ENCODE data around the gene ASB13. TPM values are rescaled to one million over a fixed set of nuclear protein-coding genes. Genes with fewer than 3 reads are reported as not detected.

ASB13 gene
- total and polyA plus RNA-seq, 2 donors from 2014 or later = 47.7 to 95.1 TPM

DNA sequence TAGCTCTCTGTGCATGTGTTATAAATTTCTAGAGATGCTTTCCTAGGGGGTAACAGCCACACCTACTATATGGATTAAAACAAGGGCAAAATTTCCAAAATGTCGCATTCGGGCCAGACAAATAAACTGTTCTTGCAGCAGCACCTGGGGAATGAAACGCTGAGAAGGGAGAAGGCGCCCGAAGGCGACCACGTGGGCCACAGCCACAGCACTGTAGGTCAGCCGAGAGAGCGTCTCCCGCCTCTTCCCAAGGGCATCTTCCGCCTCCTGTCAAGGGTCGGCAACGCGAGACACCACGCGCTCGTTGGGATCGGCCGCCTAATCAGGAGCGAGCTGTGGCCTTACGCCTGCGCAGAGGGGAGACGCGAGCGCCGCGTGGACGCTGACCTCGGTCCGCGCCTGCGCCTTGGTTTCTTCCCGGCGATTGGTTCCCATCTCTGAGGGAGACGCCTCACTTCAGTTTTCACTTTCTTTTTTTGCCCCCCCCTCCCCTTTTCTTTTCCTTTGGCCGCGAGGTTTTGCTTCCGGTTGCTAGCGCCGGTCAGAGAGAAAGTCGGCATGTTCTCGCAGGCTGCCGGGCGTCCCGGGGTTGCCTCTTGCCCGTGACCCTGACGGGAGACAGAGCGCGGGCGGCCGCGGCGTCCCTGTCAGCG lies 18.0 kb upstream of the ASB13 start, which contains the start of gene TASOR2:
Gene TASOR2, plus strand, starts transcription at position 521 of the 653 bp plus-strand sequence. CDS start 35,805 bp downstream, outside the sequence.
- H3K27ac ChIP-seq (ENCODE audit: low read depth in 2 of 2, low read length in 2 of 2) = peak within 1 kb of the TSS; percentile 81 to 84
- peaks cover 0 to 10% (median 9%) of the 10 kb centered on the region in 3 donors for H3K4me1 ChIP-seq (ENCODE audit: control insufficient read depth in 2 of 3, insufficient read depth in 2 of 3, low read depth in 1 of 3, low read length in 3 of 3)
- no peaks in the 10 kb centered on the region for H3K27me3 ChIP-seq (ENCODE audit: control insufficient read depth, insufficient read depth, low read length)
- intact Hi-C loops (cut with DNase I) = no loop called here
- no peaks in the 10 kb centered on the region for H3K9me3 ChIP-seq (ENCODE audit: control insufficient read depth in 2 of 3, insufficient read depth in 1 of 3, low read length in 3 of 3)
- TF ChIP-seq, protein P1, sequence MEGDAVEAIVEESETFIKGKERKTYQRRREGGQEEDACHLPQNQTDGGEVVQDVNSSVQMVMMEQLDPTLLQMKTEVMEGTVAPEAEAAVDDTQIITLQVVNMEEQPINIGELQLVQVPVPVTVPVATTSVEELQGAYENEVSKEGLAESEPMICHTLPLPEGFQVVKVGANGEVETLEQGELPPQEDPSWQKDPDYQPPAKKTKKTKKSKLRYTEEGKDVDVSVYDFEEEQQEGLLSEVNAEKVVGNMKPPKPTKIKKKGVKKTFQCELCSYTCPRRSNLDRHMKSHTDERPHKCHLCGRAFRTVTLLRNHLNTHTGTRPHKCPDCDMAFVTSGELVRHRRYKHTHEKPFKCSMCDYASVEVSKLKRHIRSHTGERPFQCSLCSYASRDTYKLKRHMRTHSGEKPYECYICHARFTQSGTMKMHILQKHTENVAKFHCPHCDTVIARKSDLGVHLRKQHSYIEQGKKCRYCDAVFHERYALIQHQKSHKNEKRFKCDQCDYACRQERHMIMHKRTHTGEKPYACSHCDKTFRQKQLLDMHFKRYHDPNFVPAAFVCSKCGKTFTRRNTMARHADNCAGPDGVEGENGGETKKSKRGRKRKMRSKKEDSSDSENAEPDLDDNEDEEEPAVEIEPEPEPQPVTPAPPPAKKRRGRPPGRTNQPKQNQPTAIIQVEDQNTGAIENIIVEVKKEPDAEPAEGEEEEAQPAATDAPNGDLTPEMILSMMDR (IDR thresholded peaks at IDR 0.05; ENCODE audit: borderline replicate concordance, extremely low read depth, insufficient read depth) = no peak
- H3K4me3 ChIP-seq (ENCODE audit: low read length in 3 of 3) = peak within 1 kb of the TSS; percentile 62 to 92 (median 91)
- H3K36me3 ChIP-seq (ENCODE audit: control insufficient read depth in 2 of 3, insufficient read depth in 3 of 3, low read length in 3 of 3) = no peaks in the 10 kb centered on the region
- peak within 1 kb of the TSS; percentile 11 to 81 (median 20) for H3K9ac ChIP-seq (ENCODE audit: low read length in 3 of 3)
- FAIRE-seq (peak; percentile 32), DNase-seq (peak; percentile 98 to 99 (median 99))

- peaks cover 0 to 10% (median 9%) of the 10 kb centered on the region in 3 donors for H3K4me1 ChIP-seq (ENCODE audit: control insufficient read depth in 2 of 3, insufficient read depth in 2 of 3, low read depth in 1 of 3, low read length in 3 of 3)
- DNase-seq = no peak
- FAIRE-seq = no peak
- no peaks in the 10 kb centered on the region for H3K36me3 ChIP-seq (ENCODE audit: control insufficient read depth in 2 of 3, insufficient read depth in 3 of 3, low read length in 3 of 3)
- intact Hi-C loops (cut with DNase I) = no loop called here
- H3K27me3 ChIP-seq (ENCODE audit: control insufficient read depth, insufficient read depth, low read length) = no peaks in the 10 kb centered on the region
- no peaks in the 10 kb centered on the region for H3K9me3 ChIP-seq (ENCODE audit: control insufficient read depth in 2 of 3, insufficient read depth in 1 of 3, low read length in 3 of 3)
- no peak overlapping the region for H3K9ac ChIP-seq (ENCODE audit: low read length in 3 of 3)
- H3K27ac ChIP-seq (ENCODE audit: low read depth in 2 of 2, low read length in 2 of 2) = no peak overlapping the region
- H3K4me3 ChIP-seq (ENCODE audit: low read length in 3 of 3) = no peak overlapping the region
- TF ChIP-seq, protein P1 (IDR thresholded peaks at IDR 0.05; ENCODE audit: borderline replicate concordance, extremely low read depth, insufficient read depth) = no peak
These were observed 16.7 kb upstream of the ASB13 start for GRCh38 chr10:5683065-5683464.

DNA sequence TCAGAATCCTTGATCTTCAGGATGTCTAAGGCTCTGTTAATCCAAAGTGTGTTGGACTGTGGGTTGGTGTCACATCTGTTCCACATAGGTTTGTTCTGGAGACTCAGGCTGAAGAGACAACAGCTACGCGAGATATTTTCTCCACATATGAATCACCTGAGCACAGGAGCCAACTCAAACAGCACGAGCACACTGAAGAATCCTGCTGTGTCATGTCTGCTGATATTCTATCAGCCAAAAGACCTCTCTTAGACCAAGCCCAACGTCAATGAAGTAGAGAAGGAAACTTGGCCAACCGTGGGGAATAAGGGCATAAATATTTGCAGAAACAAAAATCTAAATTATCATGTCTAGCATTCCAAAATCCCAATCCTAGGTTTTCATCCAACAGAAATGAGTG lies 15.5 kb upstream of the ASB13 start:
- FAIRE-seq (no peak), DNase-seq (no peak)
- no peak overlapping the region for H3K4me3 ChIP-seq (ENCODE audit: low read length in 3 of 3)
- no peak overlapping the region for H3K9ac ChIP-seq (ENCODE audit: low read length in 3 of 3)
- H3K36me3 ChIP-seq (ENCODE audit: control insufficient read depth in 2 of 3, insufficient read depth in 3 of 3, low read length in 3 of 3) = no peaks in the 10 kb centered on the region
- H3K9me3 ChIP-seq (ENCODE audit: control insufficient read depth in 2 of 3, insufficient read depth in 1 of 3, low read length in 3 of 3) = no peaks in the 10 kb centered on the region
- intact Hi-C loops (cut with DNase I) = no loop called here
- H3K4me1 ChIP-seq (ENCODE audit: control insufficient read depth in 2 of 3, insufficient read depth in 2 of 3, low read depth in 1 of 3, low read length in 3 of 3) = peaks cover 0 to 10% (median 9%) of the 10 kb centered on the region in 3 donors
- no peak overlapping the region for H3K27ac ChIP-seq (ENCODE audit: low read depth in 2 of 2, low read length in 2 of 2)
- TF ChIP-seq, protein P1 (IDR thresholded peaks at IDR 0.05; ENCODE audit: borderline replicate concordance, extremely low read depth, insufficient read depth) = no peak
- no peaks in the 10 kb centered on the region for H3K27me3 ChIP-seq (ENCODE audit: control insufficient read depth, insufficient read depth, low read length)

Measured in kidney (tissue), 14 donors.